ENCODE results near the gene EML1.

DNA sequence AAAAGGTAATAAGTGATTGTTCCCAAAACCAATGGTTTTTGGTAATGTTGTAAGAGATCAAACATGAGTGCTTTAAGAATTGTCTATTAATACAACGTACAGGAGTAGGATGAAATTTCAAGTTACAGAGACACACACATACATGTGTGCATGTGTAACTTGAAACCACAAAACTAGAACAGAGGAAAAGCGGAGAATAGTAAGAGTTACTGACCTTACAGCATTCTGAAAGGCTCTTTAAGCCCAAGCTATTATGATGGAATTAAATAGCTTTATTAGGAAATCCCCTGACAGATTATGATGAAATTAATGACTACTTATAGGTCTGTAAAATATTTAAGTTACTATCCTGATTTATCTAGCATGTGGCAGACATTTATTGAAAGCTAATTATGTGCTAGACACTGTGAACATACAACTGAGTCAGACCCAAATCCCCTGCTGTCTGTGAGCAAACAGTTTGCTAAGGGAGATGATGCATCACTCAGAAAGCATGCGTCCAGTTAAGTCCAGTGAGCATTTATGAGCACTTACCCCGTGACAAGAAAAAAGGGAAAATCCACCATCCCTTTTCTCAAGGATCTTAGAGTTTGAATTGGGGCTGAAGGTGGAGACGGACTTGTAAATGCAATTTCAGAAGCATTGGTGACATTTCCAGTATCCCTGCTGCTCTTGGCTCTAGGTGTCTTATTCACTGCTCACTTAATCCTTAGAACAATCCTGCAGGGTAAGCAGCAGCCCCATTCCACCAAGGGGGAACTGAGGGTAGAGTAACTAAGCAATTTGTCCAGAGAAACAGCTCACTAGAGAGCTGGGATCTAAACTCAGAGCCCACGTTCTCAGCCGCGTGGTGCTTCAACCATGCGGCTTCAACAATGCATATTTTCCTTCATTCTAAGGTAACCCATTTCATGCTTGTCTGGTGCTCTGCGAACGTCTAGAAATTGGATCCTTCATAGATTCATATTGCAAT lies 117.4 kb downstream of the EML1 start:
- TF ChIP-seq EZH2 (IDR thresholded peaks at IDR 0.05; ENCODE audit: low read length, unreplicated experiment) = no peak
- TF ChIP-seq CTCF (conservative IDR thresholded peaks at IDR 0.05; ENCODE audit: low read depth, low read length) = no peak
- no peak for TF ChIP-seq EZH2phosphoT487 (IDR thresholded peaks at IDR 0.05; ENCODE audit: borderline replicate concordance, low read length)

Measured in PC-3 (cell line).